AG04450 (cell line): ENCODE results near the gene TBC1D14. TPM values are rescaled to one million over a fixed set of nuclear protein-coding genes. Genes with fewer than 3 reads are reported as not detected.

Experiments
- CTCF ChIA-PET: fragments of 300-600, 350-600 bp; formaldehyde crosslinking; extraction: SDS; loops from one replicate; lab custom pipeline; 2022; ENCODE audit warnings: antibody characterized with exemption, inconsistent platforms; lab: Charles Lee
- POLR2A ChIA-PET: fragments of 350-600 bp; formaldehyde crosslinking; extraction: SDS; loops from one replicate; lab custom pipeline; 2021; ENCODE audit warnings: antibody characterized with exemption, inconsistent platforms; lab: Yijun Ruan, JAX
- DNase-seq: peaks from one replicate; pipeline ENCODE4 v3.0.0-alpha.2; 2011; ENCODE audit warnings: low read depth, low spot score
- H3K27ac ChIP-seq: one replicate; pipeline ENCODE4 v1.5.1; 2012; ENCODE audit warnings: low read depth, low read length, control low read depth
- H3K27me3 ChIP-seq: one replicate; pipeline ENCODE4 v1.6.0; 2012; ENCODE audit warnings: low read length; ENCODE audit not compliant: control insufficient read depth, insufficient read depth
- H3K4me3 ChIP-seq: 2 replicates; pipeline ENCODE4 v1.5.1; 2011; ENCODE audit warnings: mild to moderate bottlenecking, low read depth, low read length, control low read depth
- H3K9me3 ChIP-seq: 2 replicates; pipeline ENCODE4 v1.5.1; 2012; ENCODE audit warnings: low read length; ENCODE audit not compliant: control insufficient read depth, insufficient read depth
- CTCF ChIP-seq: IDR thresholded peaks from 2 replicates; pipeline ENCODE4 v1.5.1; 2011; ENCODE audit warnings: low read depth, low read length, control low read depth, inconsistent platforms
- polyA plus RNA-seq: library from polyadenylated mRNA; depleted of rRNA; stranded (reverse); fragments of >200 nt; gene quantifications from 2 replicates; pipeline ENCODE4 v1.2.3, GENCODE V29; 2011

TBC1D14 gene
- polyA plus RNA-seq, 1 experiment, result 46.3 TPM

- CTCF ChIA-PET, result no interaction called here
- H3K27me3 ChIP-seq, result no peaks in the 10 kb centered on the region
- H3K9me3 ChIP-seq, result no peaks in the 10 kb centered on the region
- DNase-seq, result no peak
- H3K4me3 ChIP-seq, result no peak overlapping the region
- TF ChIP-seq CTCF, result no peak
- no peak overlapping the region for H3K27ac ChIP-seq
- POLR2A ChIA-PET, result no interaction called here
These were observed 27.6 kb downstream of the TBC1D14 start for GRCh38 chr4:6937201-6937600.

GRCh38 chr4:6937754-6938153, 28.1 kb downstream of the TBC1D14 start:
- ChIA-PET CTCF (no interaction called here), POLR2A (no interaction called here)
- TF ChIP-seq CTCF, result no peak
- DNase-seq, result no peak
- Histone ChIP-seq H3K27me3 (no peaks in the 10 kb centered on the region), H3K4me3 (no peak overlapping the region), H3K27ac (no peak overlapping the region), H3K9me3 (no peaks in the 10 kb centered on the region)

GRCh38 chr4:6938237-6938636, 28.6 kb downstream of the TBC1D14 start:
- CTCF ChIA-PET, result no interaction called here
- POLR2A ChIA-PET, result no interaction called here
- no peaks in the 10 kb centered on the region for H3K27me3 ChIP-seq
- no peak overlapping the region for H3K27ac ChIP-seq
- DNase-seq, result no peak
- H3K9me3 ChIP-seq, result no peaks in the 10 kb centered on the region
- TF ChIP-seq CTCF, result no peak
- H3K4me3 ChIP-seq, result no peak overlapping the region

- no peak overlapping the region for H3K4me3 ChIP-seq
- H3K27ac ChIP-seq, result no peak overlapping the region
- ChIA-PET POLR2A (no interaction called here), CTCF (no interaction called here)
- no peak for TF ChIP-seq CTCF
- no peak for DNase-seq
- no peaks in the 10 kb centered on the region for H3K9me3 ChIP-seq
- no peaks in the 10 kb centered on the region for H3K27me3 ChIP-seq
These were observed 29.1 kb downstream of the TBC1D14 start for GRCh38 chr4:6938647-6939271.

- no peak overlapping the region for H3K4me3 ChIP-seq
- H3K27ac ChIP-seq, result peak overlapping the region; percentile 98
- no peak for TF ChIP-seq CTCF
- no peaks in the 10 kb centered on the region for H3K27me3 ChIP-seq
- ChIA-PET CTCF (no interaction called here), POLR2A (no interaction called here)
- DNase-seq, result no peak
- no peaks in the 10 kb centered on the region for H3K9me3 ChIP-seq
These were observed 30.4 kb downstream of the TBC1D14 start for GRCh38 chr4:6939761-6940743.
